Calu3 (cell line): ENCODE data around the gene PSMD3. TPM values are rescaled to one million over a fixed set of nuclear protein-coding genes. Genes with fewer than 3 reads are reported as not detected.
A peak's percentile ranks its signal among the peaks of the same experiment; 100 is the strongest.
"Not testable (repeated sequence)": the region's sequence is repeated elsewhere in the genome, so short reads cannot be mapped to it uniquely, and the experiment has no call there.

Source experiments
- BruUV-seq: library from RNA; stranded (reverse); fragments of 400-500 nt; replicated peaks from 2 replicates; lab custom pipeline; 2021; lab: Mats Ljungman, UMichigan
- CTCF ChIA-PET: fragments of 300-600 bp; sonication (Branson Sonifier 250); formaldehyde crosslinking; loops from one replicate; lab custom pipeline; 2022; ENCODE audit warnings: antibody characterized with exemption; lab: Charles Lee
- DNase-seq: peaks from one replicate; pipeline ENCODE4 v3.0.0; 2022
- H3K27ac Mint-ChIP-seq: one replicate; pipeline ENCODE4 v1.8.0; 2022; ENCODE audit warnings: mixed read lengths; ENCODE audit not compliant: unreplicated experiment
- H3K27me3 Mint-ChIP-seq: one replicate; pipeline ENCODE4 v1.8.0; 2022; ENCODE audit warnings: mixed read lengths; ENCODE audit not compliant: unreplicated experiment
- H3K36me3 Mint-ChIP-seq: one replicate; pipeline ENCODE4 v1.8.0; 2022; ENCODE audit warnings: mild to moderate bottlenecking, moderate library complexity, mixed read lengths; ENCODE audit not compliant: insufficient read depth, unreplicated experiment
- H3K4me1 Mint-ChIP-seq: one replicate; pipeline ENCODE4 v1.8.0; 2022; ENCODE audit warnings: mild to moderate bottlenecking, low read depth, mixed read lengths; ENCODE audit not compliant: unreplicated experiment
- H3K4me3 Mint-ChIP-seq: one replicate; pipeline ENCODE4 v1.8.0; 2022; ENCODE audit warnings: mild to moderate bottlenecking, low read depth, moderate library complexity, mixed read lengths; ENCODE audit not compliant: unreplicated experiment
- H3K9me3 Mint-ChIP-seq: one replicate; pipeline ENCODE4 v1.8.0; 2022; ENCODE audit warnings: low read depth, mixed read lengths; ENCODE audit not compliant: unreplicated experiment
- CTCF ChIP-seq: fragments of 200-600 bp; IDR thresholded peaks from one replicate; pipeline ENCODE4 v1.8.0; 2022; ENCODE audit warnings: antibody characterized with exemption; ENCODE audit not compliant: unreplicated experiment
- intact Hi-C: fragments of 100-400 bp; cut with micrococcal nuclease; formaldehyde crosslinking; loops from one replicate; pipeline ENCODE4 v1.10.0; 2022; ENCODE audit not compliant: unreplicated experiment
- total RNA-seq: library from RNA; stranded (reverse); gene quantifications from 2 replicates; pipeline ENCODE4 v1.2.3, GENCODE V29; 2022

Gene PSMD3
- total RNA-seq, 1 experiment from 2014 or later, result 2,179 TPM

GRCh38 chr17:39943702-39944392 is 36.8 kb upstream of the PSMD3 start:
- TF ChIP-seq CTCF, result no peak
- CTCF ChIA-PET, result interaction anchor here (0.5 to 109.6 kb wide), 35 partner anchors 24 to 1693 kb away, joined by 3 to 8195 read pairs (median 5); partner anchors contain the start of genes CASC3, CSF3, ERBB2 and GRB7
- H3K4me3 Mint-ChIP-seq, result no peak overlapping the region
- H3K4me1 Mint-ChIP-seq, result peaks cover 26% of the 10 kb centered on the region
- peak; percentile 76 for DNase-seq
- peaks cover 2% of the 10 kb centered on the region for H3K36me3 Mint-ChIP-seq
- intact Hi-C loops, result no loop called here
- no peak overlapping the region for H3K27ac Mint-ChIP-seq
- no TSS peak for BruUV-seq
- H3K27me3 Mint-ChIP-seq, result peaks cover 80% of the 10 kb centered on the region
- H3K9me3 Mint-ChIP-seq, result no peaks in the 10 kb centered on the region

GRCh38 chr17:39944393-39944711 is 36.3 kb upstream of the PSMD3 start:
- Mint-ChIP-seq H3K4me1 (peaks cover 27% of the 10 kb centered on the region), H3K27me3 (peaks cover 75% of the 10 kb centered on the region), H3K36me3 (peaks cover 7% of the 10 kb centered on the region), H3K27ac (no peak overlapping the region), H3K9me3 (no peaks in the 10 kb centered on the region), H3K4me3 (no peak overlapping the region)
- TF ChIP-seq CTCF, result no peak
- peak; percentile 76 for DNase-seq
- intact Hi-C loops, result no loop called here
- CTCF ChIA-PET, result interaction anchor here (0.5 to 109.6 kb wide), 31 partner anchors 24 to 630 kb away, joined by 3 to 8195 read pairs (median 7); partner anchors contain the start of genes CASC3, CSF3, ERBB2 and GRB7
- BruUV-seq, result no TSS peak

GRCh38 chr17:39946551-39947330 is 33.9 kb upstream of the PSMD3 start:
- intact Hi-C loops, result no loop called here
- BruUV-seq, result no TSS peak
- Mint-ChIP-seq H3K9me3 (no peaks in the 10 kb centered on the region), H3K4me1 (peaks cover 39% of the 10 kb centered on the region), H3K27me3 (peaks cover 57% of the 10 kb centered on the region), H3K4me3 (no peak overlapping the region), H3K27ac (no peak overlapping the region), H3K36me3 (peaks cover 12% of the 10 kb centered on the region)
- CTCF ChIA-PET, result interaction anchor here (0.5 to 109.6 kb wide), 48 partner anchors 21 to 1695 kb away, joined by 3 to 8195 read pairs (median 8); partner anchors contain the start of genes CSF3, ERBB2, GRB7 and GSDMA
- DNase-seq, result peak; percentile 86
- no peak for TF ChIP-seq CTCF

GRCh38 chr17:39948489-39948828 is 32.1 kb upstream of the PSMD3 start:
- TSS peak; percentile 29 for BruUV-seq
- not testable (repeated sequence) for H3K4me3 Mint-ChIP-seq, H3K9me3 Mint-ChIP-seq
- Mint-ChIP-seq H3K36me3 (peaks cover 28% of the 10 kb centered on the region), H3K27ac (peak overlapping the region; percentile 29), H3K4me1 (peaks cover 49% of the 10 kb centered on the region), H3K27me3 (peaks cover 46% of the 10 kb centered on the region)
- CTCF ChIA-PET, result interaction anchor here (0.6 to 109.6 kb wide), 48 partner anchors 20 to 606 kb away, joined by 3 to 8195 read pairs (median 7); partner anchors contain the start of genes CSF3, ERBB2, GRB7 and GSDMA
- peak; percentile 89 for DNase-seq
- intact Hi-C loops, result loop anchor here (1.0 to 2.0 kb wide), 3 partner anchors 11 to 550 kb away; partner anchors contain the start of gene STARD3
